Left lobe of liver (tissue), 2 donors: ENCODE data around the gene CA5A. TPM values are rescaled to one million over a fixed set of nuclear protein-coding genes. Genes with fewer than 3 reads are reported as not detected.
"Not testable (repeated sequence)": the region's sequence is repeated elsewhere in the genome, so short reads cannot be mapped to it uniquely, and the experiment has no call there.

Experiments
- ATAC-seq: fragments of 200-7000 bp; cut with Tn5 transposase; one replicate; pipeline ENCODE4 v1.9.1; 2020; ENCODE audit warnings: mild to moderate bottlenecking, moderate library complexity
- DNase-seq: peaks from one replicate; pipeline ENCODE4 v3.0.0-alpha.2; 2020; ENCODE audit warnings: low spot score
- total RNA-seq: library from RNA; stranded (reverse); gene quantifications from one replicate; pipeline ENCODE4 v1.2.1, GENCODE V29; 2021
- donor health status: DM: no; HTN: no; CAD: no; lungs with moderate emphysema.
- donor health status: DM: no; HTN: yes; CAD: no.

CA5A gene
- total RNA-seq, 1 donor from 2014 or later, result 35.7 TPM

GRCh38 chr16:87897521-87898505 lies 38.5 kb downstream of the CA5A start:
- DNase-seq (no peak), ATAC-seq (no peak)

GRCh38 chr16:87896924-87897520 lies 39.3 kb downstream of the CA5A start:
- not testable (repeated sequence) for DNase-seq, ATAC-seq

GRCh38 chr16:87896176-87896890 lies 40.0 kb downstream of the CA5A start:
- DNase-seq, result not testable (repeated sequence)
- peak; percentile 3 for ATAC-seq

- peak; percentile 5 for ATAC-seq
- no peak for DNase-seq
These were observed 40.6 kb downstream of the CA5A start for GRCh38 chr16:87895641-87896141.

DNA sequence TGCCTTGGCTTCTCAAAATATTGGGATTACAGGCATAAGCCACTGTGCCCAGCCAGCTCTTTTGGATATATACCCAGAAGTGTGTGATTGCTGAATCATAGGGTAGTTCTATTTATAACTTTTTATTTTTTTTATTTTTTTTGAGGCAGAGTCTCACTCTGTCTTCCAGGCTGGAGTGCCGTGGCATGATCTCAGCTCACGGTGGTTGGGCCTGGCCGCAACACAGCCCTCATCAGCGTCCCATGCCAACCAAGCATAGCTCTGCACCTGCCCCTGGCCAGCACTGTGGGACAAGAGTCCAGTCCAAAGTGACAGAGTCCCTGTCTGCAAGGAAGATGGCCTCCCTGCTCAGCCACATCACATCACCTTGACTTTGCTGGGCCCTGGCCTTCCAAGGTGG lies 42.3 kb downstream of the CA5A start:
- ATAC-seq (peak; percentile 88), DNase-seq (peak; percentile 72)

DNA sequence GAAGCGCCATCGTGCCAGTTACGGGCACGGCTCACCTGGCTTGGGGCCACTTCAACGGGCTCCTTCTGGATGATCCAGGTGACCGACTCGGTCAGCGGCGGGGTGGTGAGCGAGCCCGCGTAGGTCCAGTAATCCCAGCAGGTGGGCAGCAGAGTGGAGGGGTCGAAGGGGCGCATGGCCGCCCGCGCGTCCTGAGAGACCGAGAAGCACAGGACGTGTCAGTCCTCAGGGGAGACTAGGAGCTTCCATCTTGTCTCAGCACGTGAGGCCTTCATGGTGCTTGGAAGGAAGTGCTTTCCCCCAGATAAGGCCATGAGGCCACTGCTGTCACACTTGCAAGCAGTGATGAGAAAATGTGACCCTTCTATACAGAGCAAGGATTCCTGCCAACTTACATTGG lies 44.6 kb downstream of the CA5A start:
- no peak for DNase-seq

DNA sequence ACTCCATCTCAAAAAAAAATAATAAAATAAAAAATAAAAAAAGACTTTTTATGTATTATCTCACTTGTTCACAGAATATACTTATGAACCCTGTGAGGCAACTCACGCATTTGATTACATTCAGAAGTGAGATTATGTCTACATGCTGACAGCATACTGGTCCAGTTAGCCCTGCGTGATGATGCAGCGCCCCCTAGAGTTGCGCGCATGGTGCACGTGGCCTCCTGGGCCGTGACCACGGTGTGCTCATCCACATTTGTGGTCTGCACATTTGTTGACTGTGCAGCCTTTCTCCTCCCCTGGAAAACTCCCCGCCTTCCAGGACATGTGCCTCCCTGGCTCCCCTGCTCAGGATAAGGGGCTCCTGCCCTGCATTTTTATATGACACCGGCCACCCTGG lies 46.6 kb downstream of the CA5A start:
- not testable (repeated sequence) for DNase-seq, ATAC-seq

More for the DNA sequence above, 44.6 kb downstream of the CA5A start:
- ATAC-seq, result no peak

- not testable (repeated sequence) for ATAC-seq, DNase-seq
These were observed 48.0 kb downstream of the CA5A start for GRCh38 chr16:87888346-87888745.

- peak; percentile 13 for ATAC-seq
These were observed 48.4 kb downstream of the CA5A start for GRCh38 chr16:87887931-87888330.

DNA sequence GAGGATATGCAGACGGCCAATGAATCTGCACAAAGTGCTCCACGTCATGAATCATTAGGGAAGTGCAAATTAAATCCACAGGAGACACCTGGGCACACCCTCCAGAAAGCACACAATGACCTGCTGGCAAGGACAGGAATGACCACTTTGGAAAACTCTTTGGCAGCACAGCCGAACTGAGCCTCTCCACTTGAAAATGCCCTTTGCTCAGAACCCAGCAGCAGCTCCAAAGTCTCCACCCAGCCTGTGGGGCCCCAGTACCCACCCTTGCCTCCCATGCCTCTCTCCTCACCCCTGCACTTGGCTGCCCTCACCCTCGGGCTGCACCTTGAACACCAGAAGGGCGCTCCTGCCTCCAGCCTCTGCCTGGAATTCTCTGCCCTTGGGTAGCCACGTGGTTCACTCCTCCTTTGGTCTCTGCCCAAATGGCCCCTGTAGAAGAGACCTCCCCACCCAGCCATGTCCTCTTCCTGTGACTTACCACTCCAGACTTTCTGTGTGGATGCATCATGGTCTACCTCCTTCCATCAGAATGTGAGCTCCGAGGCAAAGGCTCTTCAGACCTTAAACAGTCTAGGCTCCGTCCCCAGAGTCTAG lies 50.9 kb downstream of the CA5A start:
- ATAC-seq (peak; percentile 68), DNase-seq (peak; percentile 59)

More at GRCh38 chr16:87887931-87888330, 48.4 kb downstream of the CA5A start:
- DNase-seq, result not testable (repeated sequence)

GRCh38 chr16:87882436-87883019 lies 53.8 kb downstream of the CA5A start:
- no peak for ATAC-seq
- no peak for DNase-seq

GRCh38 chr16:87881324-87882200 lies 54.8 kb downstream of the CA5A start:
- DNase-seq (no peak), ATAC-seq (peak; percentile 32)

DNA sequence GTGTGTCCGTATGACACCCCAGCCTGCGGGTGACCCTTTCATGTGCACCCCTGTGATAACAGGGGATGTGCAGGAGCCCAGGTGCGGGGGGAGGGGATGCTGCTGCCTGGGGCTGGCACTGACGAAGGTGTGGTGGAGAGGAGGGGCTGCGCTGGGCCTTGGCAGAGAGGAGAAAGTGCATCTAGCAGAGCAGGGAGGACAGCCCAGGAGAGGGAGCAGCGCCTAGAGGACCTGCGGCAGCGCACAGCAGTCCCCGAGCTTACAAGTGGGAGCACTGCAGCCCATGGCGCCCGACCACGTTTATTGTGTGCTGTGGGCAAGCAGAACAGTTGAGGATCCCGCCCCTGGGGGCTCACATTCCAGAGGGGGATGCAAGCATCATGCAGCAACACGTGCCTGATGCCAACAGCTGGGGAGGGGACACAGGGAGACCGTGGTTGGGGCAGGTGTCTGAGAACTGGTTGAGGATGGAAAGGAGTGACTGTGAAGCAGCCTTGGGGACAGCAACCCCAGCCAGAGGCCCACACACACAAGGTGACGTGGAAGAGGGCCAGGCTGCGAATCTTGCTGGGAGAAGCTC lies 56.1 kb downstream of the CA5A start:
- peak; percentile 22 for ATAC-seq

DNA sequence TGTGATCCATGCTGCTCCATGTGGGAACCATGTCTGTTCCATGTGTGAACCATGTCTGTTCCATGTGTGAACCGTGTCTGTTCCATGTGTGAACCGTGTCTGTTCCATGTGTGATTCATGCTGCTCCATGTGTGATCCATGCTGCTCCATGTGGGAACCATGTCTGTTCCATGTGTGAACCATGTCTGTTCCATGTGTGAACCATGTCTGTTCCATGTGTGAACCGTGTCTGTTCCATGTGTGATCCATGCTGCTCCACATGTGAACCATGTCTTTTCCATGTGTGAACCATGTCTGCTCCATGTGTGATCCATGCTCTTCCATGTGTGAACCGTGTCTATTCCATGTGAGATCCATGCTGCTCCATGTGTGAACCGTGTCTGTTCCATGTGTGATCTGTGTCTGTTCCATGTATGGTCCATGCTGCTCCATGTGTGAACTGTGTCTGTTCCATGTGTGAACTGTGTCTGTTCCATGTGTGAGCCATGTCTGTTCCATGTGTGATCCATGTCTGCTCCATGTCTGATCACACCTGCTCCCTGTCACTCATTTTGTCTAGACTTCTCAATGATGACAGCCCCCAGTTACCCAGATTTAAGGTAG lies 56.8 kb downstream of the CA5A start:
- ATAC-seq, DNase-seq: not testable (repeated sequence)

More for the DNA sequence above, 56.1 kb downstream of the CA5A start:
- no peak for DNase-seq

DNA sequence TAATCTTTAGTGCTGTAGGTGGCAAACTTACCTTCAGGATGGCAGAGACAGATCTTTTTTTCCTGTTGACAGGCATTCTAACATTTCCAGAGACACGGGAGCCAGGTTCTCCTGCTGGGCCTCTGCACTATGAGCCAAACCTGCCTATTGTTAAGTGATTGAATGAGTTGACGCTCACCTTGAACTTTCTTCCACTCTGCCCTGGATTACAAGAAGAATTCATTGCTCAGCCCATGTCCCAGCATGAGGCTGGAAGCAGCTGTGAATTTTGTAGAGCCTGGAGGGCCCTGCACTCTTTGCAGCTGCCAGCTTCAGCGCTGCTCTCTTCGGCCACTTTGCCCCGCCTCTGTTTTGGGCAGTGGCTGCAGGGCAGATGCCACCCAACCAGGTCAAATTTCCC lies 57.6 kb downstream of the CA5A start:
- DNase-seq (no peak), ATAC-seq (no peak)

GRCh38 chr16:87877942-87878507 lies 58.3 kb downstream of the CA5A start:
- DNase-seq, result no peak
- ATAC-seq, result peak; percentile 33

DNA sequence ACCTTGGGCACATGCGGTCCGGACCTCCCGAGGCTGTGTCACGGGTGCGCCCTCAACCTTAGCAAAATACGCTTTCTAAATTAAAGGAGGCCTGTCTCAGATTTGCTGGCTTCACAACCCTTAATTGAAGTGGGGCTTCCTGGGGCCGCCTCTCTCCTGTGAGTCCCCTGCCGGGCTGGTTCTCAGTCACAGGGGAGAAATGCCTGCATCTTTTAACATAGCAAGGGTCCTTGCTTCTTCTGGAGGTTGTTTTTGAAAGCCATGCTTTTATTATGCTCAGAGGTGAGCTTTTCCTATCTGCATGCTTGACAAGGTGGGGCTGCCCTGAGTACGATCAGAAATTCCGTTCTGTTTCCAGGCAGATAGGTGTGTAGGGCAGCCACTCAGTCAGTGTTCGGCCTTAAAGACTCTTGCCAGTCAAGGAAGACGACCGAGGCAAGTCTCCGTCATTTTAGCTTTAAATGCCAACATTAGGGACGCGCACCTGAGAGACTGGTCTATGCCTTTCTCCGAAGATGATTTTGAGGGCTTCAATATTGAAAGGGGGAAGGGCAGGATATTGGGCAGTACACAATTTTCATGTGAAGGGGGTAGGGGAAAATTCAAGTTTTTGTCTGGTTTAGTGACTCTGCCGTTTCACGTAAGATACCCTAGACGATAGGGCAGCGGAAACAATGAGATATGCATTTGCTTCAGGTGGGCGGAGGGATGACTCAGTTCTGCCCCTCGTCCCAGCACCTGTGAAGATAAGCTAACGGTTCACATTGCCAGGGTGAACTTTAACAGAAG lies 61.5 kb downstream of the CA5A start:
- ATAC-seq (no peak), DNase-seq (no peak)
